ENCODE results near the gene CD300LF.

CD300LF gene

DNA sequence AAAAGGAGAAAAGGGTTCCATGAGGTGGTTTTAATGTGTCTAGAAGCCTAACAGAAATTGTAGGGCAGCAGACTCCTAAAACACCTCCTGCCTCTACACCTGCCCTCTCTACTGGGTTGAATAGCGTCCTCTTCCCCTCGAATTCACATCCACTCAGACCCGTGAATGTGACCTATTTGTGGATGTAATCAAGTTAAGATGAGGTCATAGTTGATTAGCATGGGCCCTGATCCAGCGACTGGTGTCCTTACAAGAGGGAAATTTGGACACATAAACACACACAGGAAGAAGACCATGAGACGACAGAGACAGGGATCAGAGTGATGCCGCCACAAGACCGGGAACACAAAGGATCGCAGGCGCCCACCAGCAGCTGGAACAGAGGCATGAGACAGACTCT is 13.5 kb downstream of the CD300LF start:
- TF ChIP-seq, protein P1, sequence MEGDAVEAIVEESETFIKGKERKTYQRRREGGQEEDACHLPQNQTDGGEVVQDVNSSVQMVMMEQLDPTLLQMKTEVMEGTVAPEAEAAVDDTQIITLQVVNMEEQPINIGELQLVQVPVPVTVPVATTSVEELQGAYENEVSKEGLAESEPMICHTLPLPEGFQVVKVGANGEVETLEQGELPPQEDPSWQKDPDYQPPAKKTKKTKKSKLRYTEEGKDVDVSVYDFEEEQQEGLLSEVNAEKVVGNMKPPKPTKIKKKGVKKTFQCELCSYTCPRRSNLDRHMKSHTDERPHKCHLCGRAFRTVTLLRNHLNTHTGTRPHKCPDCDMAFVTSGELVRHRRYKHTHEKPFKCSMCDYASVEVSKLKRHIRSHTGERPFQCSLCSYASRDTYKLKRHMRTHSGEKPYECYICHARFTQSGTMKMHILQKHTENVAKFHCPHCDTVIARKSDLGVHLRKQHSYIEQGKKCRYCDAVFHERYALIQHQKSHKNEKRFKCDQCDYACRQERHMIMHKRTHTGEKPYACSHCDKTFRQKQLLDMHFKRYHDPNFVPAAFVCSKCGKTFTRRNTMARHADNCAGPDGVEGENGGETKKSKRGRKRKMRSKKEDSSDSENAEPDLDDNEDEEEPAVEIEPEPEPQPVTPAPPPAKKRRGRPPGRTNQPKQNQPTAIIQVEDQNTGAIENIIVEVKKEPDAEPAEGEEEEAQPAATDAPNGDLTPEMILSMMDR (IDR thresholded peaks at IDR 0.05; ENCODE audit: extremely low read depth, missing control alignments) = no peak
- no peak for DNase-seq (ENCODE audit: low spot score)

DNA sequence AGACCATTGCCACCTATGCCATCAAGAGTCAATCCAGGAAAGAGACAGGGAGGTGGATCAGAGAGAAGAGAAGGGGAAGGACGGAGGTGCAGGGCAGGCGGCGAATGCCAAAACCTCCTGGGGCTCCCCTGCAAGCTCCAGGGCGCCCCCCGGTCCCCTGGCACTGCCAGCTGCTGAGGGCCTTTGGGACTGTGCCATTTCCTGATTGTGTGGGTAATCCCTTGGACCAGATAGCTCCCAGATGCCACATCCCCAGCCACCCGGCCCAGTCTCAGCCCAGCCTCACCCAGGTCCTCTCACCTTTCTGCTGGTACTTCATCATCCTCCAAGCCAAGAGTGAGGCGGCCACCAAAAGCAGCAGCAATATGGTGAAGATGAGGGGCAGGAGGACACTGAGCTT is 14.7 kb downstream of the CD300LF start:
- TF ChIP-seq, protein P1 (IDR thresholded peaks at IDR 0.05; ENCODE audit: extremely low read depth, missing control alignments) = no peak
- DNase-seq (ENCODE audit: low spot score) = peak; percentile 5

DNA sequence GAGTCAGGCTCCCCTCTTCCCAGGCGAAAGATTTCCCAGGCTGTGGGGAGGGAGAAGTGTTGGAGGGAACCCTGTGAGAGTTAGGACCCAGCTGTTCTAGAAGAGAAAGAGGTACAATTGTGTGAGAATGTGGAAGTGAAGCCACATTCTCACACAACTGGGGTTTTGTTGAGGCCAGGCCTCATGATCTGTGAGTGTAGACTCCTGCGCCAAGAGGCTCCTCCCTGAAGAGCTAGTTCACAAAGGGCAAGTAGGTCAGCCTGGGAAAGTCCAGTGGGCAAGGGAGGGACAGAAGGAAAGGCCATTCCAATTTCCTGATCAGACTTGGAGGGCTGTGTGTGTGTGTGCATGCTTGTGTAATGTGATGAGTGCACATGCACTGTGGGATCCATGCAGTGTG is 15.2 kb downstream of the CD300LF start:
- DNase-seq (ENCODE audit: low spot score) = peak; percentile 43
- TF ChIP-seq, protein P1 (IDR thresholded peaks at IDR 0.05; ENCODE audit: extremely low read depth, missing control alignments) = no peak

DNA sequence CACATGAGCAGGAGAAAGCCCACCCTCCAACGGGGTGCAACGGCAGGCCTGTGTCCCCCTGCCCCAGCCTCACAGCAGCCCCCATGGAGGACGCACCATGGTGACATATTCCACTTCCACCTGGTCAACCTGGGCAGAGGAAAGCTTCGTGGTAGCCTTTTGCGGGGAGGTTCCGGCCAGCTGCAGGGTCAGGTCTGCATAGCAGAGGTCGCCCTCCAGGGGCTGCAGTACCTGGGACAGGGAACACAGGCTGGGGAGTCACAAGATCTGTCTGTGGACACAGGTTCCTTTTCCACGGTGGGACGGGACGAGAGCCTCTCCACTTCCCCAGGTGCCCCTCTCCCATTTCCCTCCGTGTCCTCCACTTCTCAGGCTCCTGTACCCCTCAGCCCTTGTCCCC is 17.1 kb downstream of the CD300LF start:
- TF ChIP-seq, protein P1 (IDR thresholded peaks at IDR 0.05; ENCODE audit: extremely low read depth, missing control alignments) = no peak
- no peak for DNase-seq (ENCODE audit: low spot score)

DNA sequence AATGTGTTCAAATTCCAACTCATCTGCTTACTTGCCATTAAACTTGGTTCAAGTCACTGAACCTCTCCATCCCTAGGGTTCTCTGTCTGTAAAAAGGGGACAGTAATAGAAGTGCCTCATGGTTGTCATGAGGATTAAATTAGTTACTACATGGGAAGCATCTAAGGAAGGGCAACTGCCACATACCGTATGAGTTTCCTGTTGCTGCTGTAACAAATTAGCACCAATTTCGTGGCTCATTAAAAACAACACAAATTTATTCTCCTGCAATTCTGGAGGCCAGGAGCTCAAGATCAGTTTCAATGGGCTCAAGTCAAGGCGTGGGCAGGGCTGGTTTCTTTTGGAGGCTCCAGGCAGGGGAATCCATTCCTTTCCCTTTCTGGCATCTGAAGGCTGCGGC is 18.6 kb downstream of the CD300LF start:
- TF ChIP-seq, protein P1 (IDR thresholded peaks at IDR 0.05; ENCODE audit: extremely low read depth, missing control alignments) = no peak
- no peak for DNase-seq (ENCODE audit: low spot score)

DNA sequence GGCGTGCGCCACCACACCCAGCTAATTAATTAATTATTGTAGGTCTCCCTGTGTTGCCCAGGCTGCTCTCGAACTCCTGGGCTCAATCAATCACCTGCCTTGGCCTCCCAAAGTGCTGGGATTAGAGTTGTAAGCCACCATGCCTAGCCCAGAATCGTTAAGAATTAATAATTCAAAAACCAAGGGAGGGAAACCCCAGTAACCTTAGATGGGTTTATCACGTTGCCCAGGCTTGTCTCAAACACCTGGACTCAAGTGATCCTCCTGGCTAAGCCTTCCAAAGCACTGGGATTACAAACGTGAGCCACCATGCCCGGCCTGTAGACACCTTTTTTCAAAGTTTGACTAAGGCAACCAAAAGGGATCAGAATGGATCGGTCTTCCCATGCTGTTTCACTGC is 21.6 kb downstream of the CD300LF start:
- no peak for DNase-seq (ENCODE audit: low spot score)

DNA sequence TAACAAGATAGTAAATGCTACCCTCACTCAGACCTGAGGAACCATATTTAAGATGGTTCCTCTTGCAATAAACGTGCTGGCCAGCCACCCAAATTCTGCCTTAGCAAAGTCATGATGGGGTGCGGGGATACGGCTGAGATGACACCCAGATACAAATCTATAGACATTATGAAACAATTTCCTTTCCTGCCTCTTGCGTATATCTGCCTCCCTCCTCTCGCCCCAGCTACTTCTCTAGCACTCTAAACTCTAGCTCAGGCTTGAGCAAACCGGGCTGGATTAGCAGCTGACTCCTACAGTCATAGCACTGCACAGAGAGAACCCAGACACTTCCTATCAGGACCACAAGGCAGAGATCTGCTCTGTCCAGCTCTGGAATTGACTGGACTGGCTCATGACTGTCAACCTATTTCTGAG is 22.3 kb downstream of the CD300LF start:
- TF ChIP-seq, protein P1 (IDR thresholded peaks at IDR 0.05; ENCODE audit: extremely low read depth, missing control alignments) = no peak
- no peak for DNase-seq (ENCODE audit: low spot score)

More for the DNA sequence above, 21.6 kb downstream of the CD300LF start:
- TF ChIP-seq, protein P1 (IDR thresholded peaks at IDR 0.05; ENCODE audit: extremely low read depth, missing control alignments) = no peak

All from GM20000 (cell line).